ENCODE results near the gene PYGM.
A peak's percentile ranks its signal among the peaks of the same experiment; 100 is the strongest.

PYGM gene

DNA sequence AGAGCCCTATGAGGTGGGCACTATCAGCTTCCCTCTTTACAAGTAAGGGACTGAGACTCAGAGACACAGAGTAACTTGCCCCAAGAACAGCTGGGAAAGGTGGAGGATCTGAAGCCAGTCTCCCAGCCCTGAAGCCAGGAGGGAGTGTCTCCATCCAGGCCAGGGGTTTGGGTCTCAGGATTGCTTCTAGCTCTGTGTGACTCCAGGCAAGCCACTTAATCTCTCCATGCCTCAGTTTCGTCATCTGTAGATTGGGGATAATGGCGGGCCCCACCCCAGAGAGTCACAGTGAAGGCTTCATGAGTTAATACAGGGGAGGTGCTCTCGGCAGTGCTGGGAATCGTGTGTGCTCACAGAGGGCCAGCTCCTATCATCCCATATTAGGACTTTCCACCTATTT, 32.7 kb upstream of the PYGM start:
- no peak overlapping the region for H3K27ac ChIP-seq
- DNase-seq (ENCODE audit: low read depth, low spot score): no peak

DNA sequence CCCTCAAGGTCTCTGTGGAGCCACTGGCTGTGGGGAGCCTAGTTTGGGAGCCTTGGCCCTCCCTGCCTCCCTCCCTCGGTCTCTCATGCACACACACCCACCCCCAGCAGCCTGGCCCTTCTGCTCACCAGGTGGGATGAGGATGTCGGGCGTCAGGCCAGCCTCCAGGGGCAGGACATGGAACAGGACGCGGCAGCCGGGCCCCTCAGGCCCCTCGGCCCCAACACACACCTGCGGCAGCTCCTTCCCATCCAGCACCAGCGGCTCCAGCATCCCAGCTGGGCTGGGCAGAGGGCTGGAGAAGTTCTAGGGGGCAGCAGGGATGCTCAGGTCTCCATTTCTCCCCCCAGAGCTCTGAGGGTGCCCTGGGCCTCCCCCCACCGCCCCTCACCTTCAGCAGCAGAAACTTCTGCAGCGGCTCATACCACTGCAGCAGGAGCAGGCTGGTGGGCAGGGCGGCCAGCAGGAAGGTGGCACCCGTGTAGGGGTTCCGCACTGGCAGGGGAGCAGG, 32.1 kb upstream of the PYGM start:
- H3K27ac ChIP-seq: no peak overlapping the region
- no peak for DNase-seq (ENCODE audit: low read depth, low spot score)

DNA sequence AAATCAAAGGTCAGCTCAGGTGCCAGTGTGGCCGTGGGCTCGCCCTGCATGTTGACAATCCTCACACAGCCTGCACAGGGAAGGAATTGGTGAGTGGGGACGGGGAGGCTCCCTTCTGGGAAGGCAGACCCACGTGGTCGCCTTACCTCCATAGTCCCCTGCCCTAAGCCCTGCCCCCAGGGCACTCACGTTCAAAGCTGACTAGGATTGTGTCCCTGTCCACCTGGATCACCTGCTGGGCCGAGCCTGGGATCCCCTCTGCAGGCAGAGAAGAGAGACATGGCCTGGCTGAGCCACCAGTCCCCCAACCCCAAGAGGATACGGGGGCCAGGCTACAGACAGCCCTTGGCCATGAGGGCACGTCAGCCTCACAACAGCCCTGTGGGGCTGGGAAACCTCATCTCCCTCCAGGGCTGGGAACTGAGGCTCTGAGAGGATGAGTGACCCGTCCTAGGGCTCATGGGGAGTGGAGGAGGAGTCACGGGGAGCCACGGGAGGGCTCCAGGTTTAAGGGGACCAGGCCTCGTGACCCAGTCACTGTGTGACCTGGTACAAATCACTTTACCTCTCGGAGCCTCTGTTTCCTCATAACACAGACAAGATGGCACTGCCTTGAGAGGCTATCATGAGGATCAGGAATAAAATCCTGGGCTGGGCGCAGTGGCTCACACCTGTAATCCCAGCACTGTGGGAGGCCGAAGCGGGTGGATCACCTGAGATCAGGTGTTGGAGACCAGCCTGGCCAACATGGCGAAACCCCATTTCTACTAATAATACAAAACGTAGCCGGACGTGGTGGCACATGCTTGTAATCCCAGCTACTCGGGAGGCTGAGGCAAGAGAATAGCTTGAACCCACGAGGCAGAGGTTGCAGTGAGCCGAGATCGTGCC, 30.7 kb upstream of the PYGM start:
- no peak overlapping the region for H3K27ac ChIP-seq
- DNase-seq (ENCODE audit: low read depth, low spot score): no peak

DNA sequence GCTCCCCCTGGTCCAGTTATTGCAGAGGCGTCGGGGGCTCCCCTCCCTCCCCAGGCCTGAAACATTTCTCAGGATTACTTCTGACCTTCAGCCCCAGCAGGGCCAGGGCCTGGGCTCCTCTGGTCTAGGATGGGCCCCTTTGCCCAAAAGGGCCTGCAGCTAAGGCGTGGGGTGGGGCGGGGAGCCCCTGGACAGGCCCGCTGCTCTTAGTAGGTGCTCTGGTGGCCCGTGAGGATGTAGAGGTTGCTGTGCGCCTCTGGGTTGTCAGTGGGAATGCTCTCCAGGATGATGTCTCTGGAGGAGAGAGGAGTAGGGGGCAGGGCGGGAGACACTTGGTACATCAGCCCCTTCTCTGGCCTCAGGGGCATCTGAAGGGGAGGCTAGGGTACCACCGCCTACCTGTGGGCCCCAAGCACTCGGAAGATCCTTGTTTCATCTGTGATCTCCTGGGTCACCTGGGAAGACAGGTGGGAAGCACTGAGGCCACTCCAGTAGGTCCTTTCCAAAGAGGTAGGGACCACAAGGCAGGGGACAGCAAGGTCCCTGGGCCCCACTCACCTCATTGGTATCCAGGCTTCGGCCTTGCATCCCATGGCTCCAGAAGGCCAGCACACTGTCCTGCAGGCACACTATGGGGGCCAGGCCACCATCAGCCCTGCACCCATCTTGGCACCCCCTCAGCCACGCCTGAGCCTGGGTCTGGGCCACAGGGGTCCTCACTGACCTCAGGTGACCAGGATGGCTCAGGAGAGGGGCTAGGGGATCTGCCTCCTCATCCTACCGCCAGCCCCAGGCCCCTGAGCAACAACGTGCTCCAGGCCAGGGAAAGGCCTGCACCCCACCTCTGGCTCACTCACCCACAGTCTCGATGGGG, 29.8 kb upstream of the PYGM start:
- DNase-seq (ENCODE audit: low read depth, low spot score): no peak
- no peak overlapping the region for H3K27ac ChIP-seq

DNA sequence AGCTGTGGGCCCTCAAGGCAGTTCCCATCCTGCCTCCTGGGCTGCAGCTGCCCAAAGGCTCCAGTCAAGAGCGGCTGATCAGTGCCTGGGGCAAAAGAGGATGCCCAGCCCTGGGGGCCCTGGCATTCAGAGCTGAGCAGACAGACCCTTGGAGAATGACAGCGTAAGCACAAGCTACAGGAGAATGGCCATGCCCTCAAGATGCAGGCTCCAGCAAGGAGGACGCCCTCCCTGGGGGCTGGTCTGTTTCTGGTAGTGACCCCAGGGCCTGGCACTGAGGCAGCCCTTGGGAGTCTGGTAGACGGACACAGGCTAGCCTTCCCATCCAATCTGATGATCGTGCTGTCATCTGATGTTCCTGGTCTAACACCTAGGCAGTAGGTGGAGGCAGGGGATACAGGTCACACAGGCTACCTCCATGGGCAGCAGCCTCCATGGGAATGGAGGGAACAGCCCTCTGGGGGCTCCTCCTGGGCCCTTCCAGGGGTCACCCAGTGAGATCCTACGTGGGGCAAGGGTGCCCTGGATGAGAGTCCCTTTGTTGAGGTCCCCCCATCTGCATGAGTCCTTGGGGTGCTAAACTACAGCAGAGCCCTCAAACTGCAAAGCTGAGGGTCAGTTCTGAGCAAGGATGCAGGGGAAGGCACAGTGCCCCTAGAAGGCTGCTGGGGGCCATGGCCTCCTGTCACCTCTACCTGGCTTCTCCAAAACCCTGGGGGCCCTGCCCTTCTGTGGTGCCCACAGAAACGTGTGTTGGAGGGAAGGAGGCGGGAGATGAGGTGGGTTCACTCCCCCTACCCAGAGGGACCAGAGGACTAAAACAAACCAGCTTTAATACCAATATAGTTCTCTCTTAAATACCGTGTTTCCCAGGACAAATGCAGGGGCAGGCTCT, 28.8 kb upstream of the PYGM start:
- DNase-seq (ENCODE audit: low read depth, low spot score): no peak

DNA sequence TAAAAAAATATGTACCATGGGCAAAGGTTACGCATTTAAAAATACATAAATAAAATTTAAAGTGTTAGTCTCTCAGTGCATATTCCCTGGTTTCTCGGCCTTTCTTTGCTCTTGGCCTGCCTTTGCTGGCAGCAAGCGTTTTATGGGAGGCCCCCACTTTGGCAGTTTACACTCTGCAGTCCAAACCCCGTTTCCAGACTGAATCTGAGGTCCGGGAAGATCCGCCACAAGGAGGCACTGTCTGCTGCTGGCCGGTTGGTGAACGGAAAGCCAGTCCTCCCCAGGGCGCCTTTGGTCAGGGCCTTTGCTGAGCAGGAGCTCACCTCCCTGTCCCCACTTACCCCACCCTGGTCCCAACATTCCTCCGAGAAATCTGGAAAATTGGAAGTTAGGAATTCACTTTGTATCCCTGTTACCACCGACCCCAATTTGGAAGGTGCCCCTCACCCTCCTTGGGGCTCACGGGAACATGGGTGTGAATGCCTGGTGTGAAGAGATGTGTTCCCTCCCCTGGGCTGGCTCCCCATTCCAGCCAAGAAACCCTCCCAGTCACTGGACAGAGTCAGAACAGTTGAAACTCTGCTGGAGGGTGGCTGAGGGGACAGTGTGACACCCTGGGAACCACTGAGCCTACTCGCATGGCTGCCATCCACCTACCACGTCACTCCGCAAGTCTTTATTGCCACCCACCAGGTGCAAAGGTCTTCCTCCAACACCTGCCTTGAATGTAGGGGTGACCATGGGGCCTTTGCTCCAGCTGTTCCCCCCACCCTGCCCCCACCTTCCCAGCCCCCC, 27.9 kb upstream of the PYGM start:
- no peak overlapping the region for H3K27ac ChIP-seq
- no peak for DNase-seq (ENCODE audit: low read depth, low spot score)

More for the DNA sequence above, 28.8 kb upstream of the PYGM start:
- H3K27ac ChIP-seq: no peak overlapping the region

DNA sequence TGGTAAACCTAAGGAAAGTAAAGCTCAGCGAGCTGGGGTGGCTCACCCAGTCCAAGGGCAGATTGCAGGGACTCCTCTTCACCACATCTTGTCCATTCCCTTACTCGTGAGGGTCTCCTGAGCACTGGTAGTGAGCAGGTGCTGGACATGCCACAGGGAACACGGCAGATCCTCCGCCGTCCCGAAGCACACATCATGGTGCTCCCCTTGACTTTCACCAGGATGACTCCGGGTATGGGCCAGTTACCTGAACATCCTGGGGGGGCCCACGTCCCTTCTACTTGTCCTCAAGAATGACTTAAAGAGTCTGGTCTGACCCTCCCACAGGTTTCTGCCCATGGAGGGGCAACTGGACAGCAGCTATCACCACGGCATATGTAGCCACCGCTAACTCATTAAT, 26.5 kb upstream of the PYGM start:
- no peak for DNase-seq (ENCODE audit: low read depth, low spot score)
- H3K27ac ChIP-seq: no peak overlapping the region

DNA sequence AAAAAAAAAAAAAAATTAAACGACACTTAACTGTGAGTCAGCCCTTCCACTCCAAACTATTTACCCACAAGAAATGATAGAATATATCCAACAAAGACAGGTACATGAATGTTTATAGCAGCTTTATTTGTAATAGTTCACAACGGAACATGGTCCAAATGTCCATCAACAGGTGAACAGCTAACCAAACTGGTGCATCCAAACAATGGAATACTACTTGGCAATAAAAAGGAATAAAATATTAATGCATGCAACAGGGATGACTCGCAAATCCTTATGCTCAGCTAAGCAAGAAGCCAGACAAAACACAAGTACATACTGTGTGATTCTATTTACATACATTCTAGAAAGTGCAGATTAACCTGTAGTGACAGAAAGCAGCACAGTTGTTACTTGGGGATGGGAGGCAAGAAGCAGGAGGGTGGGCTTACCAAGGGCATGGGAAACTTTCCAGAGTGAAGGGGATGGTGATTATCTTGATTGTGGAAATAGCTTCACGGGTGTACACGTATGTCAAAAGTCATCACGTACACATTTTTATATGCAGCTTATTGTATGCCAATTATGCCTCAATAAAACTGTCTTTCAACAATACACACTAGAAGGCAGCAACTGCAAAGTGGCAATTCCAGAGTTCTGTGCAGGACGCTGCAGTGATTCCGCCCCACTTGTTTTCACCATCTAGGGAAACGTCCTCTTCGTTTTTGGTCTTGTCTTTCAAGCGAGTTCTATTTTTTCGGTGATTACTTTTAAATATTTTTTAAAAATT, 25.2 kb upstream of the PYGM start:
- no peak for DNase-seq (ENCODE audit: low read depth, low spot score)
- H3K27ac ChIP-seq: no peak overlapping the region

DNA sequence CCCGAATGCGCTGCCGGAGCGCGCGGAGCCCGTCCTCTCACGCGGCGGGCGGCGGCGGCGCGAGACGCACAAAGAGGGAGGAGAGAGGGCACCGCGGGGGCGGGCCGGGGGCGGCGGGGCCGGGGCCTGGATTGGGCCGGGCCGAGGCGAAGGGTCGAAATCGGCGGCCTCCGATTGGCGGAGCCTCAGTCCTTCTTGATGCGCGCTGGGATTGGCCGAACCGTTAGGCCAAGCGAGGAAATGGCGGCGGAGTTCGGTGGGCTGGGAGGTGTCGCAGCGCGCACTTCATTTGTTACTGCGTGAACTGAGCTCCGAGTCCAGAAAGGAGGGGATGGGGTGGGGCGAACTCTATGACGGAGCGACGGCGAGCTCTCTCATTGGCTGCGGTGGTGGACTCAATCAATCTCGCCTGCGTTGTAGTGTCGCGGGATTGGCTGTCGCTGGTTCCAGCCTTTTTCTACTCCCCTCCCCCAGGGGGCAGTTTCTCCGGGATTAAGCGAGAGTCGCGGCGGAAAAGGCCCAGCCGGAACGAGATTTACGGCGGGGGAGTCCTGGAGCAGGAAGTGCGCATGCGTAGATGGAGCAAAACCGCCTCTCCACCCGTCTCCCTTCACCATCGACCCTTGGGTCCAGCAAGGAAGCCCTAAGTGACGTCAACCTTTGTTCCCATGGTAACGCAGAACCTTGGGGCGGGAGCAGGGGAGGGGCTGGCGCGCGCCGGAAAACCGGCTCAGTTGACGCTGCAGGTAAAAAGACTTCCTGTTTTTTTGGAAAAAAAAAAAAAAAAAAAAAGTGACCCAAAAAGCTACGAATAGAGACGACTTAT, 18.9 kb upstream of the PYGM start, which contains the start of gene SF1:
SF1 (minus strand) TSS at position 70 of the 826 bp plus-strand sequence. CDS start 150 bp downstream, outside the sequence.
- peak; percentile 98 for DNase-seq (ENCODE audit: low read depth, low spot score)
- peak within 1 kb of the TSS; percentile 98 for H3K27ac ChIP-seq

DNA sequence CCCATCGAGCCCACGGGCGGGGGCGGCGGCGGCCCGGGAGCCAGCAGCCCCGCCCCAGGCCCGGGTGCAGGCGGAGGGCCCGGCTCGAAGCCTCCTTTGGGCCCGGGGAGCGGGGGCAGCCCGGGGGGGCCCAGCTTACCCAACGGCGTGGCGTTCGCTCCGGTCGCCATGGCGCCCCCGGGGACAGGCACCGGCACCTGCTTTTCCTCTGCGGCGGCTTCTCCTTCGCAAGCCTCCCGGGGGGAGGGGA, 18.4 kb upstream of the PYGM start:
- DNase-seq (ENCODE audit: low read depth, low spot score): no peak
- H3K27ac ChIP-seq: peak overlapping the region; percentile 98

DNA sequence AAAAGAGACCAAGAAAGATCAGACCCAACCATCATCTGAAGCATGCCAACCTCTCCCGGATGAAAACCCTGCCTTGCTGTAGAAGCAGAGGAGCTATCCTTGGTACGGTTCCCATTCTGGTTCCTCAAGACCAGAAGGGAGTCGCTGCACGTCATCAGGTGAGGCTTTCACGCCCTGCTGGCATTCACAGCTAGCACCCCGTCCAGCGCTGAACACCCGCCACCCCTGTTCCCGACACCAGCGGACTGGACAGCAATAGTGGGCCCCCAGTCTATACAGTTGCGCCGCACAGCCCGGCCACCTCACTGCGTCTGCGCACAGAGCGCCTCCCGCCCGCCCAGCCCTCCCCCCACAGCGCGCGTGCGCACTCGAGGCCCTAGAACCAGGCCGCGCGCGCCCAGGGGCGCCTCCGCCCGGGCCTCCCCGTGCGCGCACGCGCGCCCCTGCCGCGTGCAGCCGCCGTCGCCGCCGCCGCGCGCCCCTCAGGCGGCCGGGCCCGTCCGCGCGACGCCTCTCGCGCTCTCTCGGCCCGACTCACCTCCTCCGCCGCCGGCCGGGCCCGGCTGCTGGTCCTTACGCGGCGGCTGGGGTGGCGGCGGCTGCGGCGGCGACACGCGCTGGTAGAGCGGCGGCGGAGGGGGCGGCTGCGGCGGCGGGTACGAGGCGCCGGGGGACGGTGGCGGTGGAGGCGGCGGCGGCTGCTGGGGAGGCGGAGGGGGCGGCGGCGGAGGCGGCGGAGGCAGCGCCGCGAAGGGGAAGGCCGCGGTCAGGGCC, 17.9 kb upstream of the PYGM start:
- peak overlapping the region; percentile 98 for H3K27ac ChIP-seq
- DNase-seq (ENCODE audit: low read depth, low spot score): peak; percentile 57

DNA sequence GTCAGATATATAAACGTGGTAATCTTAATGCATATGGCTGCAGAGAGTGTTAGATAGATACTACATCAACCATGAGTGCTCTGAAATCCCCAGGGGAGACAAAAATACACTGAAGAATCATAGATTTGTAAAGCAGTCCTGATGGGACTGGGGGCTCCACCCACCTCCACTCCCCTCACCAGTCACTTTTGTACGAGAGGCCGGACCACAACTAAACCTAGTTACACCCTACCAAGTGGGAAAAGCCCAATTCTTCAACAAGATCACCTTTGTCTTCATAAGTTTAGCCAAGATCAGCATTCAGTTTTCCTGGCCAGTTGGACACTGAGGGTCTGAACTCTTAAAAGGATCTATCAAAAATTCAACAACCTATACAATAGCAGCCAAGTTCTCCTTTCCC, 17.1 kb upstream of the PYGM start:
- H3K27ac ChIP-seq: peak overlapping the region; percentile 98
- no peak for DNase-seq (ENCODE audit: low read depth, low spot score)

DNA sequence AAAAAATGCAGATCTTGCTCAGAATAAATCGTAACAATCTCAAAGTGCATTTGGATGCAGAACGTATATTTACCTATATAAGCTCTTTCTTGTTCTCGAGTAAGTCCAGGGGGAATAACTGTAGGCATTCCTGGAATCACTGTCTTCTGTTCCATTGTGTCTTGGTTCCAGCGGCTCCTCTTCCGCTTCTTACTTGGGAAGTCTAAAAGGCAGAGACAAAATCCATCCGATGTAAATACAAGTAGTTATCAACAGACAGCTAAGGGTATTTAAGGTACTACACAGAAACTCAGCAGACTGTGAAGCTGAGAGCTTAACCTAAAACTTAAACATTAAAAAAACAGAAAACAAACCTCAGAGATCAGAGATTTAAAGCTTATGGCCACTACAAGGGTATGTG, 16.7 kb upstream of the PYGM start:
- no peak overlapping the region for H3K27ac ChIP-seq
- DNase-seq (ENCODE audit: low read depth, low spot score): no peak

DNA sequence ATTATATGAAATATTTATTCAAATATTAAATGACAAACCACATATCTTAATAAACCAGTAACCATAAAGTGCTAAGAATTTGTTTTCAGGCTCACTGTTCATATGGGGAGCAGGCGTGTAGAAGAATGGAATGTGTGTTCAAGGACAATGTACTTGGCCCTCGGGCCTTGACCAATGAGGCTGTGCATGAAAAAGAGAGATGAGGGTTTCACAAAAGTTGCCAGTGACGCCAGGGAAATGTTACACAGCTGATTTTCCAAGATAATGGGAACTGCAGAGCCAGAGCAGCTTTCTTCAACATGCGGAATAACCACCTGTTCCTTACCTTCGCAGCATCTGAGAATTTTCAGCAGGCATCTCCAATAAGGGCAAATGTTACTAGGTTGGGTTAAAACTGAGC, 14.4 kb upstream of the PYGM start:
- no peak overlapping the region for H3K27ac ChIP-seq
- DNase-seq (ENCODE audit: low read depth, low spot score): no peak

DNA sequence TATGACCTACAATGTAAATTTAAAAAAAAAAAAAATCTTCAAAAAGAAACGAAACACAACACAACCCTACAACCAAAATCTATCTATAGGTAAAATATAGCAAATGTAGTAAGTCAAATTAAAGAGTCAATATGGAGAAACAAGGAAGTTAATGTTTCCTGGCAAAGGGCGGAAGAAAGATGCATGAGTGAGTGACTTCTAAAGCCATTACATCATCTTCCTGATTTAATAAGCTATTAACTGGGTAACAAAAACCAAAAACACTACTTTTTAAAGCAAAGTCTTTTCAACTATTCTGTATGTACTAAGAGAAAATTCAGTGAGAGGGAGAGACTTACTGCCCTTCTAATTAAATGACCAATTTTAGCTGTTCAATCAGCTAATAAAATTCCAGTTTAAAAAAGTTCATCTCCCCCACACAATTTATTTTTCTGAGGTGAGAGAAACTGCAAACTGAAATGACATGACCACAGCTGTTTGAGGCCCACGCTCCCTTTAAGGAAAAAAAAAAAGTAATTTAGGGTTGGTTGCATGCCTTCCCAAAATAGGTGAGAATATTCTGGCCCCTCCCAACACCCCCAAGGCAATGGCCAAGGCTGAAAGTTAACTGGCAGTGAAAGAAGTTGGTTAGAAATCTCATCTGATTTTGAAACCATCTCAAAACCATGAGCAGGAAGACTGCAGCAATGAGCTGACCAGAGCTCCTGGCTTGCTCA, 12.7 kb upstream of the PYGM start:
- peak overlapping the region; percentile 56 for H3K27ac ChIP-seq
- no peak for DNase-seq (ENCODE audit: low read depth, low spot score)

DNA sequence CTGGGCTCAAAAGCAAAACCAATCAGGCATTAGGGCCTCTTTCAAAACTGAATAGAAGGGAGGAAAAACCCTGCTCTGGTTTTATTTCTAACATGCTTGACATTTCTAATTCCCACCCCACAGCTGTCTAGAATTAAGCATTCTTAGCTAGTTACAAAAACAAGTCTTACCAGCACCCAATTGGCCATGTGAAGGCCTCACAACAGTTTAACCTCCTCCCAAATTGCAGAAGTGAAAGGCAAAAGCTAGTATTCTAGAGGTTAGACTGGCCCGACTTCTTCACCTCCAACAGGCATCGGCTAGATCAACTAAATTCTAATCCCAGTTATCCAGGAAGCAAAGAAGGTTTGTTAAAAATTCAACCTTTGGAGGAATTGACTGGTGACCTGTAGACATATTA, 12.1 kb upstream of the PYGM start:
- H3K27ac ChIP-seq: peak overlapping the region; percentile 56
- no peak for DNase-seq (ENCODE audit: low read depth, low spot score)

DNA sequence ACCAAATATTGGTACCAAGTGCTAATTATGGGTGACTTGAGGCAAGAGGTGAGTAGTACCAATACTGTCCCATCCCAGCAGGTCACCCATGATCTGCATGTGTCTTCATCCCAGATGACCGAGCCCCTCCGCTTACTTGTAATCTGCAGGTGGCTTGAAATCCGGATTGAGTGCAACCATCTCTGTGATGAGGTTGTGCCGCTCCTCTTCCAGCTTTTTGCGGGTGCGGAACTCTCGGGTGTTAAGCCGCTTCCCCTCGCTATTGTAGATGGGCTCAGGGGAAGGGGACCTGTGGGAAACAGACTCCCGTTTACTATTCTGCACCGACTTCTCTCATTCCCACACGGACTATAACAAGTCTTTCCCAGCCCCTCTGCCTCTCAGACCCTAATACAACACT, 10.3 kb upstream of the PYGM start:
- H3K27ac ChIP-seq: no peak overlapping the region
- DNase-seq (ENCODE audit: low read depth, low spot score): no peak

All from epithelial cell of prostate (primary cell).